ENCODE results near the gene SPRR3.

Gene SPRR3

GRCh38 chr1:153001382-153001781, at the start of gene SPRR3:
TSS of gene SPRR3 (plus strand) at chr1:153001749. CDS start at chr1:153003021, 1,272 bp downstream.
- Histone ChIP-seq H3K4me3 (ENCODE audit: low read length) (no peak within 1 kb of the TSS), H3K36me3 (ENCODE audit: insufficient read depth, low read length) (no peaks in the 10 kb centered on the region), H3K9me3 (ENCODE audit: low read length) (no peaks in the 10 kb centered on the region), H2AFZ (ENCODE audit: low read depth, low read length) (no peak within 1 kb of the TSS), H3K4me1 (ENCODE audit: insufficient read depth, low read length) (no peaks in the 10 kb centered on the region), H3K27me3 (ENCODE audit: insufficient read depth, low read length) (no peaks in the 10 kb centered on the region)

- H3K4me1 ChIP-seq (ENCODE audit: insufficient read depth, low read length), result no peaks in the 10 kb centered on the region
- H2AFZ ChIP-seq (ENCODE audit: low read depth, low read length), result no peak overlapping the region
- H3K9me3 ChIP-seq (ENCODE audit: low read length), result no peaks in the 10 kb centered on the region
- H3K4me3 ChIP-seq (ENCODE audit: low read length), result no peak overlapping the region
- no peaks in the 10 kb centered on the region for H3K36me3 ChIP-seq (ENCODE audit: insufficient read depth, low read length)
- peaks cover 5% of the 10 kb centered on the region for H3K27me3 ChIP-seq (ENCODE audit: insufficient read depth, low read length)
These were observed 47.8 kb upstream of the SPRR3 start for GRCh38 chr1:152953761-152954160.

GRCh38 chr1:152954436-152954835, 47.1 kb upstream of the SPRR3 start:
- Histone ChIP-seq H3K4me3 (ENCODE audit: low read length) (no peak overlapping the region), H3K27me3 (ENCODE audit: insufficient read depth, low read length) (peaks cover 5% of the 10 kb centered on the region), H3K4me1 (ENCODE audit: insufficient read depth, low read length) (no peaks in the 10 kb centered on the region), H2AFZ (ENCODE audit: low read depth, low read length) (no peak overlapping the region), H3K9me3 (ENCODE audit: low read length) (no peaks in the 10 kb centered on the region), H3K36me3 (ENCODE audit: insufficient read depth, low read length) (no peaks in the 10 kb centered on the region)

GRCh38 chr1:152957561-152957960, 44.0 kb upstream of the SPRR3 start:
- no peaks in the 10 kb centered on the region for H3K4me1 ChIP-seq (ENCODE audit: insufficient read depth, low read length)
- H2AFZ ChIP-seq (ENCODE audit: low read depth, low read length), result no peak overlapping the region
- H3K27me3 ChIP-seq (ENCODE audit: insufficient read depth, low read length), result peaks cover 3% of the 10 kb centered on the region

GRCh38 chr1:152959273-152959672, 42.3 kb upstream of the SPRR3 start:
- H3K36me3 ChIP-seq (ENCODE audit: insufficient read depth, low read length), result no peaks in the 10 kb centered on the region
- H3K9me3 ChIP-seq (ENCODE audit: low read length), result no peaks in the 10 kb centered on the region
- H3K4me3 ChIP-seq (ENCODE audit: low read length), result no peak overlapping the region
- H3K4me1 ChIP-seq (ENCODE audit: insufficient read depth, low read length), result no peaks in the 10 kb centered on the region
- peaks cover 3% of the 10 kb centered on the region for H3K27me3 ChIP-seq (ENCODE audit: insufficient read depth, low read length)
- no peak overlapping the region for H2AFZ ChIP-seq (ENCODE audit: low read depth, low read length)

More at GRCh38 chr1:152957561-152957960, 44.0 kb upstream of the SPRR3 start:
- Histone ChIP-seq H3K36me3 (ENCODE audit: insufficient read depth, low read length) (no peaks in the 10 kb centered on the region), H3K9me3 (ENCODE audit: low read length) (no peaks in the 10 kb centered on the region), H3K4me3 (ENCODE audit: low read length) (no peak overlapping the region)

- Histone ChIP-seq H3K9me3 (ENCODE audit: low read length) (no peaks in the 10 kb centered on the region), H2AFZ (ENCODE audit: low read depth, low read length) (no peak overlapping the region), H3K36me3 (ENCODE audit: insufficient read depth, low read length) (no peaks in the 10 kb centered on the region), H3K4me3 (ENCODE audit: low read length) (no peak overlapping the region), H3K27me3 (ENCODE audit: insufficient read depth, low read length) (peaks cover 3% of the 10 kb centered on the region), H3K4me1 (ENCODE audit: insufficient read depth, low read length) (no peaks in the 10 kb centered on the region)
These were observed 41.6 kb upstream of the SPRR3 start for GRCh38 chr1:152959801-152960451.

- peaks cover 4% of the 10 kb centered on the region for H3K27me3 ChIP-seq (ENCODE audit: insufficient read depth, low read length)
- no peaks in the 10 kb centered on the region for H3K36me3 ChIP-seq (ENCODE audit: insufficient read depth, low read length)
- H3K4me1 ChIP-seq (ENCODE audit: insufficient read depth, low read length), result no peaks in the 10 kb centered on the region
- no peaks in the 10 kb centered on the region for H3K9me3 ChIP-seq (ENCODE audit: low read length)
- no peak overlapping the region for H2AFZ ChIP-seq (ENCODE audit: low read depth, low read length)
- H3K4me3 ChIP-seq (ENCODE audit: low read length), result no peak overlapping the region
These were observed 41.0 kb upstream of the SPRR3 start for GRCh38 chr1:152960452-152961044.

- H2AFZ ChIP-seq (ENCODE audit: low read depth, low read length), result no peak overlapping the region
- H3K36me3 ChIP-seq (ENCODE audit: insufficient read depth, low read length), result no peaks in the 10 kb centered on the region
- no peaks in the 10 kb centered on the region for H3K4me1 ChIP-seq (ENCODE audit: insufficient read depth, low read length)
- H3K4me3 ChIP-seq (ENCODE audit: low read length), result no peak overlapping the region
- H3K27me3 ChIP-seq (ENCODE audit: insufficient read depth, low read length), result peaks cover 6% of the 10 kb centered on the region
- no peaks in the 10 kb centered on the region for H3K9me3 ChIP-seq (ENCODE audit: low read length)
These were observed 40.2 kb upstream of the SPRR3 start for GRCh38 chr1:152961226-152961891.

GRCh38 chr1:152962876-152963415, 38.6 kb upstream of the SPRR3 start:
- Histone ChIP-seq H3K9me3 (ENCODE audit: low read length) (no peaks in the 10 kb centered on the region), H3K4me3 (ENCODE audit: low read length) (no peak overlapping the region)

GRCh38 chr1:152964536-152964935, 37.0 kb upstream of the SPRR3 start:
- Histone ChIP-seq H3K4me1 (ENCODE audit: insufficient read depth, low read length) (no peaks in the 10 kb centered on the region), H3K9me3 (ENCODE audit: low read length) (no peaks in the 10 kb centered on the region), H3K27me3 (ENCODE audit: insufficient read depth, low read length) (peaks cover 9% of the 10 kb centered on the region), H3K36me3 (ENCODE audit: insufficient read depth, low read length) (no peaks in the 10 kb centered on the region), H3K4me3 (ENCODE audit: low read length) (no peak overlapping the region), H2AFZ (ENCODE audit: low read depth, low read length) (no peak overlapping the region)

More at GRCh38 chr1:152962876-152963415, 38.6 kb upstream of the SPRR3 start:
- no peak overlapping the region for H2AFZ ChIP-seq (ENCODE audit: low read depth, low read length)
- no peaks in the 10 kb centered on the region for H3K36me3 ChIP-seq (ENCODE audit: insufficient read depth, low read length)
- no peaks in the 10 kb centered on the region for H3K4me1 ChIP-seq (ENCODE audit: insufficient read depth, low read length)
- peaks cover 6% of the 10 kb centered on the region for H3K27me3 ChIP-seq (ENCODE audit: insufficient read depth, low read length)

GRCh38 chr1:152965853-152966252, 35.7 kb upstream of the SPRR3 start:
- Histone ChIP-seq H3K36me3 (ENCODE audit: insufficient read depth, low read length) (no peaks in the 10 kb centered on the region), H3K27me3 (ENCODE audit: insufficient read depth, low read length) (peaks cover 6% of the 10 kb centered on the region), H3K4me1 (ENCODE audit: insufficient read depth, low read length) (no peaks in the 10 kb centered on the region), H2AFZ (ENCODE audit: low read depth, low read length) (no peak overlapping the region), H3K9me3 (ENCODE audit: low read length) (no peaks in the 10 kb centered on the region), H3K4me3 (ENCODE audit: low read length) (no peak overlapping the region)

GRCh38 chr1:152967201-152967600, 34.3 kb upstream of the SPRR3 start:
- Histone ChIP-seq H3K9me3 (ENCODE audit: low read length) (no peaks in the 10 kb centered on the region), H3K4me3 (ENCODE audit: low read length) (no peak overlapping the region), H3K36me3 (ENCODE audit: insufficient read depth, low read length) (no peaks in the 10 kb centered on the region), H3K27me3 (ENCODE audit: insufficient read depth, low read length) (peaks cover 6% of the 10 kb centered on the region), H2AFZ (ENCODE audit: low read depth, low read length) (no peak overlapping the region), H3K4me1 (ENCODE audit: insufficient read depth, low read length) (no peaks in the 10 kb centered on the region)

- Histone ChIP-seq H3K36me3 (ENCODE audit: insufficient read depth, low read length) (no peaks in the 10 kb centered on the region), H3K27me3 (ENCODE audit: insufficient read depth, low read length) (peaks cover 6% of the 10 kb centered on the region), H2AFZ (ENCODE audit: low read depth, low read length) (no peak overlapping the region), H3K4me1 (ENCODE audit: insufficient read depth, low read length) (no peaks in the 10 kb centered on the region), H3K9me3 (ENCODE audit: low read length) (no peaks in the 10 kb centered on the region), H3K4me3 (ENCODE audit: low read length) (no peak overlapping the region)
These were observed 33.3 kb upstream of the SPRR3 start for GRCh38 chr1:152968248-152968647.
